Gastroesophageal sphincter (tissue), 3 donors: ENCODE results near the gene EFL1.

Experiments used
- EP300 ChIP-seq: sonication (generic); formaldehyde crosslinking; IDR thresholded peaks from one replicate; pipeline ENCODE4 v1.6.1; 2017; ENCODE audit warnings: antibody characterized with exemption, mild to moderate bottlenecking
- POLR2A ChIP-seq, 2 donors: fragments of 450-650 bp; IDR thresholded peaks; one replicate each; pipeline ENCODE4 v1.6.1; 2017; ENCODE audit warnings: antibody characterized with exemption in 2 of 2, mild to moderate bottlenecking in 2 of 2, moderate library complexity in 1 of 2
- POLR2AphosphoS5 ChIP-seq: sonication (generic); formaldehyde crosslinking; IDR thresholded peaks from one replicate; pipeline ENCODE4 v1.6.1; 2017; ENCODE audit warnings: antibody characterized with exemption
- TF ChIP-seq, protein P1 (sequence below), 4 experiments: fragments of 200-600 bp in 2 of 4; fragments of 450-650 bp in 2 of 4; sonication (generic) in 1 of 4; IDR thresholded peaks; one replicate each; pipeline ENCODE4 v1.5.1; 2017 to 2019; ENCODE audit warnings: antibody characterized with exemption in 4 of 4, mild to moderate bottlenecking in 2 of 4, moderate library complexity in 2 of 4

DNA sequence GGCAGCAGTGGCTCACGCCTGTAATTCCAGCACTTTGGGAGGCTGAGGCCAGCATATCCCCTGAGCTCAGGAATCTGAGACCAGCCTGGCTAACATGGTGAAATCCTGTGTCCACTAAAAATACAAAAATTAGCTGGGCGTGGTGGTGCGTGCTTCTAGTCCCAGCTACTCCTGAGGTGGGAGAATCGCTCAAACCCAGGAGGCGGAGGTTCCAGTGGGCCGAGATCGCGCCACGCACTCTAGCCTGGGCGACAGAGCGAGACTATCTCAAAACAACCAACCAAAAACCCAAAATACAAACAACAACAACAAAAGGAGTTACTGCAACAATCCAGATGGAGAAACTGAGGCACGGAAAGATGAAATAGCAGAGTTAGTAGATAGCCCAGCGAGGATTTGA lies 35.5 kb upstream of the EFL1 start:
- TF ChIP-seq, protein P1, sequence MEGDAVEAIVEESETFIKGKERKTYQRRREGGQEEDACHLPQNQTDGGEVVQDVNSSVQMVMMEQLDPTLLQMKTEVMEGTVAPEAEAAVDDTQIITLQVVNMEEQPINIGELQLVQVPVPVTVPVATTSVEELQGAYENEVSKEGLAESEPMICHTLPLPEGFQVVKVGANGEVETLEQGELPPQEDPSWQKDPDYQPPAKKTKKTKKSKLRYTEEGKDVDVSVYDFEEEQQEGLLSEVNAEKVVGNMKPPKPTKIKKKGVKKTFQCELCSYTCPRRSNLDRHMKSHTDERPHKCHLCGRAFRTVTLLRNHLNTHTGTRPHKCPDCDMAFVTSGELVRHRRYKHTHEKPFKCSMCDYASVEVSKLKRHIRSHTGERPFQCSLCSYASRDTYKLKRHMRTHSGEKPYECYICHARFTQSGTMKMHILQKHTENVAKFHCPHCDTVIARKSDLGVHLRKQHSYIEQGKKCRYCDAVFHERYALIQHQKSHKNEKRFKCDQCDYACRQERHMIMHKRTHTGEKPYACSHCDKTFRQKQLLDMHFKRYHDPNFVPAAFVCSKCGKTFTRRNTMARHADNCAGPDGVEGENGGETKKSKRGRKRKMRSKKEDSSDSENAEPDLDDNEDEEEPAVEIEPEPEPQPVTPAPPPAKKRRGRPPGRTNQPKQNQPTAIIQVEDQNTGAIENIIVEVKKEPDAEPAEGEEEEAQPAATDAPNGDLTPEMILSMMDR (IDR thresholded peaks at IDR 0.05): no peak
- TF ChIP-seq EP300 (no peak), POLR2A (IDR thresholded peaks at IDR 0.05) (no peak), POLR2AphosphoS5 (no peak)
